DND-41 (cell line): Measurements from ENCODE around the gene GCLC.

Source experiments
- EZH2 ChIP-seq: IDR thresholded peaks from 3 replicates; pipeline ENCODE4 v1.6.1; 2012; ENCODE audit warnings: borderline replicate concordance, low read depth, mild to moderate bottlenecking, moderate library complexity, low read length, inconsistent platforms; ENCODE audit not compliant: severe bottlenecking
- TF ChIP-seq, protein P1 (sequence below): IDR thresholded peaks from 2 replicates; pipeline ENCODE4 v1.5.1; 2012; ENCODE audit warnings: borderline replicate concordance, low read length, moderate library complexity, mild to moderate bottlenecking; ENCODE audit not compliant: poor library complexity, severe bottlenecking; ENCODE audit errors: extremely low read depth

DNA sequence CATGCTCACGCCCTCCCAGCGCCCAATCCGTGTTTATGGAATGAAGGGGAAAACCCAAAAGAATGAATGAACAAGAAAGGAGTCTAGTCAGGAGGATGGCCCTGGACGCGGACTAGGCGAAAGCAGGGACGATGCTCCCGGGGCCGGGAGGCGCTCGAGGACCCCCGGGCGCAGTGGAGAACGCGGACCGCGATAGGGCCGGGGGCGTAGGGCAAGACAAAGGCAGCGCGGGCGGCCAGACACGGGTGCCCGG lies 758 bp downstream of the GCLC start:
- TF ChIP-seq, protein P1, sequence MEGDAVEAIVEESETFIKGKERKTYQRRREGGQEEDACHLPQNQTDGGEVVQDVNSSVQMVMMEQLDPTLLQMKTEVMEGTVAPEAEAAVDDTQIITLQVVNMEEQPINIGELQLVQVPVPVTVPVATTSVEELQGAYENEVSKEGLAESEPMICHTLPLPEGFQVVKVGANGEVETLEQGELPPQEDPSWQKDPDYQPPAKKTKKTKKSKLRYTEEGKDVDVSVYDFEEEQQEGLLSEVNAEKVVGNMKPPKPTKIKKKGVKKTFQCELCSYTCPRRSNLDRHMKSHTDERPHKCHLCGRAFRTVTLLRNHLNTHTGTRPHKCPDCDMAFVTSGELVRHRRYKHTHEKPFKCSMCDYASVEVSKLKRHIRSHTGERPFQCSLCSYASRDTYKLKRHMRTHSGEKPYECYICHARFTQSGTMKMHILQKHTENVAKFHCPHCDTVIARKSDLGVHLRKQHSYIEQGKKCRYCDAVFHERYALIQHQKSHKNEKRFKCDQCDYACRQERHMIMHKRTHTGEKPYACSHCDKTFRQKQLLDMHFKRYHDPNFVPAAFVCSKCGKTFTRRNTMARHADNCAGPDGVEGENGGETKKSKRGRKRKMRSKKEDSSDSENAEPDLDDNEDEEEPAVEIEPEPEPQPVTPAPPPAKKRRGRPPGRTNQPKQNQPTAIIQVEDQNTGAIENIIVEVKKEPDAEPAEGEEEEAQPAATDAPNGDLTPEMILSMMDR = no peak
- no peak for TF ChIP-seq EZH2
